Measurements from ENCODE around the gene DCAF16.
A peak's percentile ranks its signal among the peaks of the same experiment; 100 is the strongest.
"Not testable (repeated sequence)": the region's sequence is repeated elsewhere in the genome, so short reads cannot be mapped to it uniquely, and the experiment has no call there.

The DCAF16 gene

DNA sequence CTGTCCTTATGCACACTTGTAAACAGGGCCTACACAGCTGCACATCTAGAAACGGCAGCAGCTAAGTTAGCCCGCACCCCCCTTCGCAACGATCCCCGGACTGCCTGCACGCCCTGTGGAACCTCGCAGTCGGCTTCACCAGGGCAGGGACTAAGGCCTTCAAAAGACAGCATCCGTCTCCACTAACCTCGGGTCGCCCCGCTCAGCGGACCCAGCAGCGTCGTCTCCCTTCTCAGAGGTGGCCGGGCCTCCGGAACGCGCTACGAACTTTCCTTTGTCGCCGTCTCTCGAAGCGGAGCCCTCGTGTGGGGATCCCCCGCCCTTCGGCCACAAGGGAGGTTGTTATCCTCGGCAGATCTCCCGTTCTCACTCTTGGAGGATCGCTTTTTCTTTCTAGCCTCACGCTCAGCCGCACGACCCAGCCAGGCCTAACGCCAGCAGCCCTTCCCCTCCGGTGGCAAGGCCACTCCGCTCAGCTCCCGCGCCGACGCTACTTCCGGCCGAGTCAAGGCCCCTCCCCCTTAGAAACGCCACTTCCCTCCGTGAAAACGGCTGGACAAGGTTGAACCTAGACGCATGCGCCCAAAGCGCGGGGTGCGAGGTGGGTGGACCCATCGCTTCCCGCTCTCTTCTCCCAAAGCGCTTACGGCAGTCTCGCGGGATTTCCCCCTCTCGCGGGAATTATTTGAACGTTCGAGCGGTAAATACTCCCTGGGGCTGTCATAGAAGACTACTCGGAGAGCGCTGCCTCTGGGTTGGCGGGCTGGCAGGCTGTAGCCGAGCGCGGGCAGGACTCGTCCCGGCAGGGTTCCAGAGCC, at the start of gene DCAF16, which contains the start of gene NCAPG:
Gene DCAF16, minus strand, starts transcription at position 498 of the 818 bp plus-strand sequence. CDS start 6,616 bp downstream, outside the sequence.
Gene NCAPG, plus strand, starts transcription at position 720 of the 818 bp plus-strand sequence. CDS start 99 bp downstream, outside the sequence.
- peak; percentile 99 for DNase-seq (ENCODE audit: low spot score)

DNA sequence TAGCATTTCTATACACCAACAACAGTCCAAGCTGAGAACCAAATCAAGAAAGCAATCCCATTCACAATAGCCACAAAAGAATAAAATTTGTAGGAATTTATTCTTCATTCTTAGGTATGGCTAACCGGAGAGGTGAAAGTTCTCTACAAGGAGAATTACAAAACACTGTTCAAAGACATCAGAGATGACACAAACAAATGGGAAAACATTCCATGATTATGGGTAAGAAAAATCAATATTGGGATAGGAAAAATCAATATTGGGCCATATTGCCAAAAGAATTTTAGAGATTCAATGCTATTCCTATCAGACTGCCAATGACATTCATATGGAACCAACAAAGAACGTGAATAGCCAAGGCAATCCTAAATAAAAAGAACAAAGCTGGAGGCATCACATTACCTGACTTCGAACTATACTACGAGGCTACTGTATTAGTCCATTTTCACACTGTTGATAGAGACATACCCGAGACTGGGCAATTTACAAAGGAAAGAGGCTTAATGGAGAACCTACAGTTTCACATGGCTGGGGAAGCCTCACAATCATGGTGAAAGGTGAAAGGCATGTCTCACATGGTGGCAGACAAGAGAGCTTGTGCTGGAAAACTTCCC, 49.3 kb upstream of the DCAF16 start:
- DNase-seq (ENCODE audit: low spot score): no peak

DNA sequence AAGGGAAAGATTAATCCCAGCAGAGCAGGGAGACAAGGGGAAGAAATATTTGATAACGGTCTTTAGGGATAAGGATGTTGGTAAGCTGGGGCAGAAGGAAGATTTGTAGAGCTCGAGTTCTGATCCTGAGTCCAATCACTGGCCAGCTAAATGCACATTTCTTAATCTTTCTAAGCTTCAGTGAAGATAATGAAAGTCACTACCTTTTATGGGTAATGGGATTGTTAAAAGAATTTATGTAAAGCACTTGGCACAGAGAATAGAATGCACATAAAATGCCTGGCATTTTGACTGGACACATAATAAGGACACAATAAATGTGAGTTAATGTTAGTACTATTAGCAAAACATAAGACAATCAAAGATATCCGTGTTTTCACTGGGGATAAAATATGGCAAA, 43.5 kb upstream of the DCAF16 start:
- no peak for DNase-seq (ENCODE audit: low spot score)

DNA sequence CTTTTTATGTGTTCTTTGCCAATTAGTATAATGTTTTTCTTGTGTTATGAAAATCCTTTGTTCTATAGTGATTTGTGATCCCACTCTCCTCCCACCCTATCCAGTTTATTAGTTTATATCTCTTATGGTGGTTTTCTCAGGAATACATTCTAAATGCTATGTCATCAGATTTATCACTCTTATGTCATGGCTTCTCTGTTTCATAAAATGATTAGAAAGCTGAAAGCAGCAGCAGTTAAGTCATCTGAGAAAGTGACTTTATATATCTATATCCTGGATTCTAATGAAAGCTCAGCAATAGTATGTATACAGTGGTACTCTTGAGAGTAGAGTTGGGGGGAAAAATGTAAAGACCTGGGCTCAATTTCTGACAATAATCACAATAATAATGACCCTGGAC, 41.4 kb upstream of the DCAF16 start:
- no peak for DNase-seq (ENCODE audit: low spot score)

DNA sequence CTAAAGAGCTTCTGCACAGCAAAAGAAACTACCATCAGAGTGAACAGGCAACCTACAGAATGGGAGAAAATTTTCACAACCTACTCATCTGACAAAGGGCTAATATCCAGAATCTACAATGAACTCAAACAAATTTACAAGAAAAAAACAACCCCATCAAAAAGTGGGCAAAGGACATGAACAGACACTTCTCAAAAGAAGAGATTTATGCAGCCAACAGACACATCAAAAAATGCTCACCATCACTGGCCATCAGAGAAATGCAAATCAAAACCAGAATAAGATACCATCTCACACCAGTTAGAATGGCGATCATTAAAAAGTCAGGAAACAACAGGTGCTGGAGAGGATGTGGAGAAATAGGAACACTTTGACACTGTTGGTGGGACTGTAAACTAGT, 39.7 kb upstream of the DCAF16 start:
- DNase-seq (ENCODE audit: low spot score): not testable (repeated sequence)

DNA sequence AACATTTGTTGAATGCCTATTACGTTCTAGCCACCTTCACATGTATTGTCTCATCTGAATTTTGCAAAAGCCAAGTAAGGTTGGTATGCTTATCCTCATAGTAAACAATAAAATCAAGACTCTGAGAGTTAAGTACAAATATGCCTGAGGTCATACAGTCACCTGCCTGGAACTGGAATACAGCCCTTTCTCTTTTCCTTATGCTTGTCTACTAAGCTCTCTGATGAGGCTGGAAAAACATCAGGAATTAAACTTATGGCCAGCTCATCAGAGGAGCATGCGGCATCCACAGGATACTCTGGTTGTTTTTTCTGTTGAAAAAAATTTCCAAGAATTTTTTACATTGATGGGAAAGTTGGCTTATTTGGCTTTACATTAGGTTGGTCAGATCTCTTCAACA, 35.7 kb upstream of the DCAF16 start:
- DNase-seq (ENCODE audit: low spot score): peak; percentile 47

DNA sequence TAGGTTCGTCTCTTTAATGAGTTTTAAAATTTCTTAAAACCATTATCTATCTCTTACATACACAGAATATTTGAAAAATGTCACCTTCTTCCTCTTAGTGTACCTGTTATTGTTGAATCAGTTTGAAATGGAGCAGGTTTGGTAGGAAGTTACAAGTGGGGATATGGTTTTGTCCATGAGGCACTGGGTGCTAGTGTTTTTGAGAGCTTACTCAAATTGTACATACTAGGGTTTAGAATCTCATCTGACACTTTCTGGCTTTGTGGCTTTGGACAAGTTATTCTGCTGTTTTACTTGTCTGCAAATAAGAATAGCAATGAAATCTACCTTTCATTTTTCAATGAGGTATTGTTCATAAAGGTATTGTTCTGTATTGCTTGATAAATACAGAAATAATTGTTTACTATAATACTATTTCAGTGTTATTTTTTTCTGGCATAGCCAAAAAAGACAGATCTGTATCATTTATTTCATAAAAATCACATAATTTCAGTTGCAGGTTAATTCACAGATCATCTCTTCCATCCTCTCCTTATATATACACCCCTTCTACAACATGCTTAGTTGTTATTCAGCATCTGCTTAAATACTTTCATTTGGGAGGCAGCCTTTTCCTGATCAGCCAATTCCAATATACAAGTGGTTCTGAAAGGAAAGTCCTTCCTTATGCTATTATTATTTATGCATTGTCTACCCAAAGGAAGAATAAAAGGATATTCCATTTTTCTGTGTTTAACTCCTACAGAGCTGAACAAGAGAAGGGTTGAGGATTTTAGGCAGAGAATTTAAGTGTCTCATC, 13.5 kb upstream of the DCAF16 start:
- no peak for DNase-seq (ENCODE audit: low spot score)

DNA sequence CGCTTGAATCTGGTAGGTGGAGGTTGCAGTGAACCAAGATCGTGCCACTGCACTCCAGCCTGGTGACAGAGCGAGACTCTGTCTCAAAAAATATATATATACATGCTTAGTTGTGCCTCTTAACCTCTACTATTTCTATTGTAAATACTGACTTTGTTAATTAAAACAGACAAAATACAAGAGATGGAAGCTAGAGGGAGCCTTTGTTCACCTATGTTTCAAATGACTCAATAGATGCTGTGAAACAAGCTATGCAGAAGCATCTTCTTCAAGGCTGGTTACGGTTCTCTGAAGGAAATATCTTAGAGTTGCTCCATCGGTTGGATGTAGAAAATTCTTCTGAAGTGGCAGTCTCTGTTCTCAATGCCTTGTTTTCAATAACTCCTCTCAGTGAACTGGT, 6.5 kb upstream of the DCAF16 start:
- DNase-seq (ENCODE audit: low spot score): peak; percentile 62

DNA sequence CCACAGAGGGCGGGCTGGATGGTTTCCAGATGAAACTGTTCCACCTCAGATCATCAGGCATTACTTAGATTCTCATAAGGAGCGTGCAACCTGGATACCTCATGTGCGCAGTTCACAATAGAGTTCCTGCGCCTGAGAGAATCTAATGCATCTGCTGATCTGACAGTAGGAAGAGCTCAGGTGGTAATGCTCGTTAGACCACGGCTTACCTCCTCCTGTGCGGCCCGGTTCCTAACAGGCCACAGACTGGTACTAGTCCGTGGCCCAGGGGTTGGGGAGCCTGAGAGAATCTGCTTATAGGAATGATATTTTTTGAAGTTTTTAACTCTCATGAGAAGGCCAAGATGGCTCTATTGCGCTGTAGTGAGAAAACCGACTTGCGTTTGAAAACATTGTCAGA, 5.6 kb upstream of the DCAF16 start:
- DNase-seq (ENCODE audit: low spot score): no peak

DNA sequence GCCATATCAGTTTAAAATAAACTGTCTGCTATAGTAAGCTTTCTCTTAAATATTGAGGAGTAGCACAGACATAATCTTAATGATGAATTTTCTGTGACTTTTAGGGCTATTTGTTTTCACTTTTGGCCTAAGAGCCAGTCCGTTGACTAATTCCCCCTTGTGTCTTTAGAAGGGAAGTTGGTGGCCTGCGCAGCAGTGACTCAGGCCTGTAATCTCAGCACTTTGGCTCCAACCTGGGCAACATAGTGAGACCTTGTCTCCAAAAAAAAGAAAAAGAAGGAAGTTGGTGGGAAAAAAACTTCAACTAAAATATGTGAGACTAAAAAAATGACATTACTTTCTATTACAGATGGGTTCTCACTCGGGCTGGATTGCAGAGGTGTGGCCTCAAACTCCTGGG, 3.6 kb upstream of the DCAF16 start:
- DNase-seq (ENCODE audit: low spot score): peak; percentile 24

DNA sequence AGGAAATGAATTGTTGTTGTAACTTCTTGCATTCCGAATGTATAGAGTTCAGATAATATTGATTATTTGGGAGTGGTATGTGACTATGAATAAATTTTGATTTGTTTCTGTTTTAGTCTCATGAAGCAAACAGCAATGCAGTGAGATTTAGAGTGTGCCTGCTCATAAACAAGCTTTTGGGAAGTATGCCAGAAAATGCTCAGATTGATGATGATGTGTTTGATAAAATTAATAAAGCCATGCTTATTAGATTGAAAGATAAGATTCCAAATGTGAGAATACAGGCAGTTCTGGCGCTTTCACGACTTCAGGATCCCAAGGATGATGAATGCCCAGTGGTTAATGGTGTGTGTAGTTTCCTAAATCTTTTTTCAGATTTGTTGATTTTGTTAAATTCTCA, 2.2 kb upstream of the DCAF16 start:
- DNase-seq (ENCODE audit: low spot score): no peak

DNA sequence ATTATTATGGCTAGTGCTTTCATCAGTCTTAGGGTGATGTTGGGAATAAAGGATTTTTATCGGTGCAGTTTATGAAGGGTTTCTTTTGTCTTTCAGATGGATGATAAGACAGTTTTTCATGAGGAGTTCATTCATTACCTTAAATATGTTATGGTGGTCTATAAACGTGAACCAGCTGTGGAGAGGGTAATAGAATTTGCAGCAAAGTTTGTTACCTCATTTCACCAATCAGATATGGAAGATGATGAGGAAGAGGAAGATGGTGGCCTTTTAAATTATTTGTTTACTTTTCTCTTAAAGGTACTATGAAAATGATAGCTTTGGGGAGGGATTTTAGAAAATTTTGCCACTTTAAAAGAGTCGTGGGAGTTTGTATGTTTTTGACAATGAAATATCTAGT, 1.6 kb upstream of the DCAF16 start:
- no peak for DNase-seq (ENCODE audit: low spot score)

DNA sequence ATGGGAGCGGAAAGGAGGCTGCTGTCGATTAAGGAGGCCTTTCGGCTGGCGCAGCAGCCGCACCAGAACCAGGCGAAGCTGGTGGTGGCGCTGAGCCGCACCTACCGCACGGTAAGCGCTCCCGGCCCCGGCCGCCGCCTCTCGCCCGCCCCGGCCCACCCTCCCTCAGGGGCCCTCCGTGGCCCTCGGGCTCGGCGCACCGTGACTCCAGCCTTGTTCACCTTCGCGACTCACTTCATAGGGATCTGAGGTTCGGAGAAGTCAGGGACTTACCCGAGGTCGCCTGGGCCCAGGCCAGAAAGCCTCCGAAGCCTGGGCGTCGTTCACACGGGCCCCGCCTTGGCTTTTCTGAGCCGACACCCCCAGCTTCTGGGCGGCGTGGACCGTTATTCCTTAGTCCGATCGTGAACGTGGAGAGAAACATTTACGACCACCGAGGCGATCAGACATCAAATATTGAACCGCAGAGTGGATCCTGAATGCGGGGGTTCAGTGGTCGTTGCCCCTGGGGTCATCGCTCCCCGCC, 584 bp upstream of the DCAF16 start:
- DNase-seq (ENCODE audit: low spot score): no peak

DNA sequence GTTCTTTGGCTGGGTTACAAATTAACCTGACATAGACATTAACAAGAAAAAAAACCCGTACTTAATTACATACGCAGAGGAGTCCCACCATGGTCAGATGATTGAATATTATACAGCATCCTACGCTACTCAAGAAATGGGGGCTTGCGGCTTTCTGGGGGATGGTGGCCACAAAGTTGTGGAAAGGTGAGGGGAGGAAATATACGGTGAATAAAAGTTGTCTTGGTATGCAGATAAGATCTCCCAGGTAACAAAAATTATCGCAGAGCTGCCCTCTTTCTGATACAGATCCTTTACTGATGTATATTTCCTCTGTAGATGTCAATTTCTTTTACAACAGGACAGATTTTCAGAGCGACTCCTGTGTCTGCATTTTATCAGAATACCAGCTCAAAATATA, 890 bp downstream of the DCAF16 start:
- no peak for DNase-seq (ENCODE audit: low spot score)

DNA sequence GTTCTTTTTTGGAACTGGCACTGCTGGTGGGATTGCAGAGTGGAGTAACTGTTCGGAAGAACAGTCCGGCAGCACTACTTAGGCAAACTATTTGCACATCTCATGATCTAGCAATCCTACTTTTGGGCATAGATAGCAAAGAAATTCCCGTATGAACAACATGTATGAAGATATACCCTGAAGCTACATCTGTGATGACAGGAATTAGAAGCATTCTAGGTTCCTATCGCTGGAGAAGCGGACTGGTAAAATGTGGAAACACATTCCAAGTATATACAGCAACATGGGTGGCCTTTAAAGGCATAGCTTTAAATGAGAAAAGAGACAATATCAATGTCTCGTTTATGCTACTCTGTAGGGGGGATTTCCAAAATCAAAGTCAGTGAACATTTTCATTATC, 3.1 kb downstream of the DCAF16 start:
- DNase-seq (ENCODE audit: low spot score): no peak

DNA sequence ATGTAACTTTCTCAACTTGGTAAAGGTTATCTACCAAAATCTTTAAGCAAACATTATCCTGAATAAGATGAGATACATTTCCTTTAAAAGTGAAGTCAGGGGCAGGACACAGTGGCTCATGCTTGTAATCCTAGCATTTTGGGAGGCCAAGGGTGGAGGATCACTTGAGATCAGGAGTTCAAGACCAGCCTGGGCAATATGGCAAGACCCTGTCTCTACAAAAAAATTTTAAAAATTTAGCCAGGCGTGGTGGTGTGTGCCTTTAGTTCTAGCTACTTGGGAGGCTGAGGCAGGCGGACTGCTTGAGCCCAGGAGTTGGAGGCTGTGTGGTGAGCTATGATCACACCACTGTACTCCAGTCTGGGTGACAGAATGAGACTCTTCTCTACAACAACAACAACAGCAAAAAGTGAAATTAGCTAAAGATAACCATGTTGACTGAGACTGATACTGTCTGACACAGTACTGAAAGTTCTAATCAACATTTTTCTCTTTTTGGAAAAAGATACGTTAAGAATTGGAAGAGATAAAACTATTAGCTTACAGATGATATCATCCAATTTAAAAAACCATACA, 4.9 kb downstream of the DCAF16 start:
- no peak for DNase-seq (ENCODE audit: low spot score)

DNA sequence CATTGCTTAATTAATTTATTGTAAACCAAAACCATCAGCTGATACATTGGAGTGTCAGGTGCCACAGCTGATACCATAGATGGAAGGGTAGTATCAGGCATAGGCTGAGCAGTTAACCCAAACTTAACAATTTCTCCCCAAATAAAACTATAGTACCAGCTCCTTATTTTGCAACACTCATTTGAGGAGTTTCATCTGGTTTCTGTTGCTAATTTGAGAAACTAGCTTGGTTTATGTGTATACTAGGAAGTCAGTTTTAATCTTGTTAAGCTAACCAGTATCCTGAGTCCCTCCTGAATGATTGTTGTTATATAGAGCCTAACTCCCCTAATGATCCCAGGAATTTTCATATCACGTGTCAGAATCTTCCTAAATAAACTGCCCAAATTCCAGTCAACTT, 12.7 kb downstream of the DCAF16 start:
- DNase-seq (ENCODE audit: low spot score): no peak

DNA sequence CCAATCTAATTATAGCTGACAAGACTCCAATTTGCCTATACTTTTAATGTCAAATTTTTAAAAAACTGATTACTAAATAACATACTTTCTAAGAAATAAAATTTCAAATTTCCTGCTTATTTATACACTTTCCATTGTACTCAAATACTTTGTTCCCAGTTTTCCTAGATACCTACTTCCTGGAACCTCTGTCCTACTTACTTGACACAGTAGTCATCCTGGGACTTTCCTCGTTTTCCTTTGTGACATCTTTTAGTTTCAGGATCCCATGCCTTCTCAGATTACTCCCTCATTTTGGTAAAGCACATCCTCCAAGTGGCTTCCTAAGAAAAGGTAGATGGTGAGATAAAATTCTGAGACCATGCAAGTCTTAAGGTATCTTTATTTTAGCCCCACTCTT, 15.8 kb downstream of the DCAF16 start:
- peak; percentile 42 for DNase-seq (ENCODE audit: low spot score)

DNA sequence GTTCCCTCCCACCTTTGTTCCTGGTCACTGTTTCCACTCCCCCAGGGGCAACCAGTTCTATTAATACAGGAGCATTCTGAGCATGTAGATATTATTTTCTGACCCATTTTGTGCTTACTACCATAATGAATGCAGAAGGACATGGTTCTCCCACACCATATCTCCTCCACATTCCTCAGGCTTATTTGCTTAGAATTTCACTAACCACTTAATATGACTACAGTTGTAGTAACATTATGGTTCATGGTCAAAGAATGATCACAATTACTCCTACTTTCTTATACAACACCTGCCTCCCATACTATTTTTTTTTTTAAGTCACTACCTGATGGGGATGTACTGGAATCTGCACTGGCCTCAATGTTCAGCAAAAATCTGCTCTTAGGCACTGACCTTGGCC, 21.6 kb downstream of the DCAF16 start:
- peak; percentile 72 for DNase-seq (ENCODE audit: low spot score)

DNA sequence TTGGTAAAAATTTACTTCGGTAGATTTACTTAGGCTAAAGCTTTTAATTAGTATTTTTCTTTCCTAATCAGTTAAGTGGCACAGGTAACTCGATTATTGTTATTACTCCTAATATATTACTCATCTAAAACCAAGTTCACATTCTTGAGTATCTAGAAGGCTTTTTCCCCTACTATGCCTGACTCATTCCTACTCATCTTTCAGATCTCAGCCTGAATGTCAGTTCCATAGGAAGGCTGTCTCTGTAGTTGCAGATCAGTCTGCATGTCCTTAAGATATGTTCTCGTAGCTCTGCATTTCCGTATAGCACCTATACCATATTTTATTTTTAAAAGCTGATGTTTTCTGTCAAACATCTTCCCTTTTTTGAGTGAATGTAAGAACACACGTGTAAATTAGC, 23.2 kb downstream of the DCAF16 start:
- DNase-seq (ENCODE audit: low spot score): peak; percentile 76

DNA sequence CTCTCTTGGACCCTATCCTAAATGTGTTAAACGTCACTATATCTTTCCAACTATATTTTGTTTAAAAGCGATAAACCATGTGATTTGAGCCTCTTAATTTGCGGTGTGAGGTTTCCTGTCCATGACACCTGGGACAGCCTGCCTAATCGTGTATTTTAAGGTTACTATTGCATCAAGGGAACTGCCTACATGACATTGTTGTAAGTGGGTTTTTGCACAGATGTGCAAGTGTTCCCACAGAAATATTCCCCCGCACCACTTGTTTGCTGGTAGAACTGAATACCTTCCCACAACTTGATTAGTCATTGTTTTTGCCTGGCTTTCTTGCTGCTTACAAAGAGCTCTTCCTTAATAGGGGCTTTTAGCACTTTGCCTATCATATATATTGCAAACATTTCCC, 24.0 kb downstream of the DCAF16 start:
- peak; percentile 28 for DNase-seq (ENCODE audit: low spot score)

DNA sequence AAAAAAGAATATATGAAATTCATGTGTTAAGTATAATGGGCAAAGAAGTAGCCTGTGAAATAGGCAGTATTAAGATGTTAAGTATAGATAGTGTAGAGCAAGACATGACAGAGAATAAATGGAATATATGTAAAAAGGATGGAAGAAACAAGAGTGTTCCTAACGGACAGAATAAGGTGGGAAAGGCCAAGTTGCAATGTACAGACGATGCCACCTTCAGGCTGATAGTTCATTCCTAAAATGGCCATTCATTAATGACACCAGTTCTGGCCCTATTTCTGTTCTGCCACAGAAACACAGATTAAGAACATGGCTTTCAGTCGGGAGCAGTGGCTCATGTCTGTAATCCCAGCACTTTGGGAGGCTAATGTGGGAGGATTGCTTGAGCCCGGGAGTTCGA, 24.7 kb downstream of the DCAF16 start:
- DNase-seq (ENCODE audit: low spot score): no peak
